COLO668 (cell line): Measurements from ENCODE around the gene FUT1.
A peak's percentile ranks its signal among the peaks of the same experiment; 100 is the strongest.
"Not testable (repeated sequence)": the region's sequence is repeated elsewhere in the genome, so short reads cannot be mapped to it uniquely, and the experiment has no call there.

Experiments used
- DNase-seq: peaks from one replicate; lab custom pipeline; 2025; ENCODE audit not compliant: unreplicated experiment; lab: John Stamatoyannopoulos, UW

The FUT1 gene

DNA sequence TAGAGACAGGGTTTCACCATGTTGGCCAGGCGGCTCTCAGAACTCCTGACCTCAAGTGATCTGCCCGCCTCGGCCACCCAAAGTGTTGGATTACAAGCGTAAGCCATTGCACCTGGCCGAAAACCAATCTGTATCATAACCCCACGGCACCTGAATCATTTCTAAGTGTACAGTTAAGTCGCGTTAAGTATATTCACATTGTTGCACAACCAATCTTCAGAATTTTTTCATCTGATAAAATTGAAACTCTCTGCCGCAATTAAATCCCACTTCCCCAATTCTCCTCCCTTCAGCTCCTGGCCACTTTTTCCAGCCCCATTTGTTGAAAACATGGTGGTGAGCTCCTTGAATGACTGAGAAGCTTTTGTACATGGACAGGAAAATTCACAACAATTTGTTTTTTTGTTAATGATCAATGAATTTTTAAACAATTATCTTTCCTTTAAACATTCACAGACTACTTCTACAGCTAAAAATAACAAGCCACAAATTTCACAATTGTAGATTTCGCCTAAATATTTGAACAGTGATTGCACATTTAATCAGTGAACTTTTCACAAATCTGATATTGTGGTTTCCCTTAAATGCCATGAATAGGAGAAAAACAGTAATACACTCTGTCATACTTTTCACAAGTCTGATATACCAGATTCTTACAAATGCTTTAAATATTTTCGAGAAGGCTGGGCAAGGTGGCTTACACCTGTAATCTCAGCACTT, 16.7 kb upstream of the FUT1 start:
- DNase-seq = no peak

DNA sequence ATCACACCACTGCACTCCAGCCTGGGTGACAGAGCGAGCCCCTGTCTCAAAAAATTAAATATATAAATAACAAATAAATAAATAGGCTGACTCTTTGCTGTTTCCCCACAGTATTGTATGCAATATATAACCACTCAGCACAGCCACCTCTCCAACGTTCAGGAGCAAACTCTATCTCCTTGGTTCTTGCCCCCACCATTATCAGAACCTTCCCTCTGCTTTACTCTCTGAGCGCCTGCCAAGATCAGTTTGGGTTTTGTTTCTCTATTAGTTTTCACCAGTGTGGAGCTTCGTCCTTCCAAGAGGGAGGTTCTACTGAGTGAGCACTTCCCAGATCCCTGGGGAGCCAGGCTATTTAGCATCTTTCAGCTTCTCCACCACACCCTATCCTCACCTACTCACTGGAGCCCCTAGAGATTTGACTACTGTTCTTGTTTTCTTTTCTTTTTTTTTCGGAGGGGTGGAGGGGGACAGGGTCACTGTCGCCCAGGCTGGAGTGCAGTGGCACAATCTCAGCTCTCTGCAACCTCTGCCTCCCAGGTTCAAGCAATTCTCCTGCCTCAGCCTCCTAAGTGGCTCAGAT, 15.8 kb upstream of the FUT1 start:
- not testable (repeated sequence) for DNase-seq

DNA sequence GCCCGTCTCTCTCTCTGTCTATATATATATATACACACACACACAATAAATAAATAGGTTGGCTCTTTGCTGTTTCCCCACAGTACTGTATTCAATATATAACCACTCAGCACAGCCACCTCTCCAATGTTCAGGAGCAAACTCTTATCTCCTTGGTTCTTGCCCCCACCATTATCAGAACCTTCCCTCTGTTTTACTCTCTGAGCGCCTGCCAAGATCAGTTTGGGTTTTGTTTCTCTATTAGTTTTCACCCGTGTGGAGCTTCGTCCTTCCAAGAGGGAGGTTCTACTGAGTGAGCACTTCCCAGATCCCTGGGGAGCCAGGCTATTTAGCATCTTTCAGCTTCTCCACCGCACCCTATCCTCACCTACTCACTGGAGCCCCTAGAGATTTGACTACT, 13.4 kb upstream of the FUT1 start:
- not testable (repeated sequence) for DNase-seq

DNA sequence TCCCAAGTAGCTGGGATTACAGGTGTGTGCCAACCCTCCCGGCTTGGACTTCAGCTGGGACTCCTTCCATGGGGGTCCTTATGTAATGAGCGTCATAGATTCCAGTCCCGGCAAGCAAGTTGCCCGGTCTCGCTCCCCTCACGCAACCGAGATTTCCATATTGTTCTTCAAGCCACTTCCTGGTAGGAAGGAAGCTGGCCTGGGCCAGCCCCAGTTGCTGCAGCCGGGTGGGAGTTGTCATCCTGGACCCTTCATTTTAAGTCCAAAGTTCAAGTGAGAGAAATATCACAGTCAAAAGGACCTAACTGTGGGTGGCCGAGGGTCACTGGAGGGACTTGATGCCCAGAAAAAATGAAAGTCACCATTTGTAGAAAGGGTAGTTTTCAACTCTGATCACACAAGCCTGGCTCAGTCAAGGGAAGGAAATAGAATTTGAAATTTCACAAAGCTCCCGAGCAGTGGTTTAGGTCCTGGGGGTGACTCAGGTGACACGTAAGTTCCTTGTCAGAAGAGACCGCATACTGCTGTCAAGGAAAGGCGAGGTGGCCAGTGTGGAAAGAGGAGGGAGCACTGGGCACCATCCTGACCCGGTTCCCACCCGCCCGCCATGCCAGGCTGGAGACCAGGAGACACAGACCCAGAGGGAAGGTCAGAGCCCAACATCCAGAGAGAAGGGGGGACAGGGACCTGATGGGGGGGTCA, 8.2 kb upstream of the FUT1 start:
- DNase-seq = no peak

DNA sequence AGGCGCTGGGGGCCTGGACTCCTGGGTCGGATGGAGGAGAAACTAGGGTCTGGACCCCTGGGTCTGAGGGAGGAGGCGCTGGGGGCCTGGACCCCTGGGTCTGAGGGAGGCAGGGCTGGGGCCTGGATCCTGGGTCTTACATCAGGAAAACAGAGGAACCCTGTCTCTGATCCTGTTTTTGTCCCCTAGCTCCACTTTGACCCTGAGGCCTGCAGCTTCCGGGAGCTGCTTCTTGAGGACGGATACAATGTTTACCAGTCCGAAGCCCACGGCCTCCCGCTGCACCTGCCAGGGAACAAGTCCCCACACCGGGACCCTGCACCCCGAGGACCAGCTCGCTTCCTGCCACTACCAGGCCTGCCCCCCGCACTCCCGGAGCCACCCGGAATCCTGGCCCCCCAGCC, 5.3 kb upstream of the FUT1 start:
- no peak for DNase-seq

DNA sequence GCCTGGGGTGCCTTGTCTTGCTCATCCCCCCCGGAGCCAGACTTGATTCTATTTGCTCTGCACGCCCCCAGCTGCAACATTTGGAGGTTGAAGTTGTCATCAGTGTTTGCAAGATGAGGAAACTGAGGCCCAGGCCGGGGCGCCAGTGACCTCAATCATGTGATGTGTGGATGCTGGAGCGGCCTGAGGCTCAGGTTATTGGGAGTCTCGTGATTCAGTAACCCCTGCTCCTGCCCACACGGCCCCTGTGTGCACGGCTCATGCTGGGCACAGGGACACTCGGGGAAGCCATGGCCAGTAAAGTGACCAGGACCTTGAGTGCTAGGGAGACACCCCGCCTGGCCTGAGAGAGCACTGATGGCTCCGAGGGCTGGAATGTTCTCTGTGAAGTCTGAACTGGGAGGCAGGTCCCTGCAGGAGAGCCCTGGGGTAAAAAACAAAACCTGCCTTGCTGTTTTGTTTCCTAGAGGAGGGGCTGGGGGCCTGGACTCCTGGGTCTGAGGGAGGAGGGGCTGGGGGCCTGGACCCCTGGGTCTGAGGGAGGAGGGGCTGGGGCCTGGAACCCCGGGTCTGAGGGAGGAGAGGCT, 4.7 kb upstream of the FUT1 start:
- no peak for DNase-seq

DNA sequence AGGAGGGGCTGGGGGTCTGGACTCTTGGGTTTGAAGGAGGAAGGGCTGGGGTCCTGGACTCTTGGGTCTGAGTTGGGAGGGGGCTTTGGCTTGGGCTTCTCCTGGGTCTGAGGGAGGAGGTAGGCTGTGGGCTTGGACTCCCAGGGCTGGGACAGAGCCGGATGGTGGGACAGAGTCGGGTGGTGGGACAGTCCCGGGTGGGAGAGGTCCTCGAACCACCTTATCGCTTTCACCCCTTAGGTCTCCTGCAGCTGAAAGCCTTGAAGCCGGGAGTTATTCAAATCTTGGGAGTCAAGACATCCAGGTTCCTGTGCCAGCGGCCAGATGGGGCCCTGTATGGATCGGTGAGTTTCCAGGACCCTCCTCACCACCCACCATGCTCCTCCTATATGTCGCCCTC, 4.2 kb upstream of the FUT1 start:
- no peak for DNase-seq

DNA sequence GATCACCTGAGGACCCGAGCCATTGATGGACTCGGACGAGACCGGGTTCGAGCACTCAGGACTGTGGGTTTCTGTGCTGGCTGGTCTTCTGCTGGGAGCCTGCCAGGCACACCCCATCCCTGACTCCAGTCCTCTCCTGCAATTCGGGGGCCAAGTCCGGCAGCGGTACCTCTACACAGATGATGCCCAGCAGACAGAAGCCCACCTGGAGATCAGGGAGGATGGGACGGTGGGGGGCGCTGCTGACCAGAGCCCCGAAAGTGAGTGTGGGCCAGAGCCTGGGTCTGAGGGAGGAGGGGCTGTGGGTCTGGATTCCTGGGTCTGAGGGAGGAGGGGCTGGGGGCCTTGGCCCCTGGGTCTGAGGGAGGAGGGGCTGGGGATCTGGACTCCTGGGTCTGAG, 3.8 kb upstream of the FUT1 start:
- DNase-seq = no peak

DNA sequence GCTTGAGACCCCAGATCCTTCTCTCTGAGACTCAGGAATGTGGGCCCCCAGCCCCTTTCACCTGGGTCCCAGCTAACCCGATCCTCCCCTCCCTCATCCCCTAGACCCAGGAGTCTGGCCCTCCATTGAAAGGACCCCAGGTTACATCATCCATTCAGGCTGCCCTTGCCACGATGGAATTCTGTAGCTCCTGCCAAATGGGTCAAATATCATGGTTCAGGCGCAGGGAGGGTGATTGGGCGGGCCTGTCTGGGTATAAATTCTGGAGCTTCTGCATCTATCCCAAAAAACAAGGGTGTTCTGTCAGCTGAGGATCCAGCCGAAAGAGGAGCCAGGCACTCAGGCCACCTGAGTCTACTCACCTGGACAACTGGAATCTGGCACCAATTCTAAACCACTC, 3.3 kb upstream of the FUT1 start:
- DNase-seq = no peak

DNA sequence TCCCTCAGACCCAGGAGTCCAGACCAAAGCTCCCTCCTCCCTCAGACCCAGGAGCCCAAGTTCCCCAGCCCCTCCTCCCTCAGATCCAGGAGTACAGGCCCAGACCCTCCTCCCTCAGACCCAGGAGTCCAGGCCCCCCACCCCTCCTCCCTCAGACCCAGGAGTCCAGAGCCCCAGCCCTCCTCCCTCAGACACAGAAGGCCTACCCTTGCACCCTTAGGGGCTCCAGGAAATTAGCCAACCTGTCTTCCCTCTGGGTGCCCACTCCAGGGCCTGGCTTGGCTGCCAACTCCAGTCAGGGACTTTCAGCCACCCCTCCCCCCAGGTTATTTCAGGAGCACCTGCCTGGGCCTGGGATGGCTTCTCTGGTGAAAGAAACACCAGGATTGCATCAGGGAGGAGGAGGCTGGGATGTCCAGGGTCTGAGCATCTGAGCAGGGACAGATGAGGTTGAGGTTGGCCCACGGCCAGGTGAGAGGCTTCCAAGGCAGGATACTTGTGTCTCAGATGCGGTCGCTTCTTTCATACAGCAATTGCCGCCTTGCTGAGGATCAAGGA, 2.7 kb upstream of the FUT1 start, which contains the start of gene FGF21:
FGF21 (plus strand) TSS at position 441 of the 558 bp plus-strand sequence. CDS start 713 bp downstream, outside the sequence.
- peak; percentile 52 for DNase-seq

DNA sequence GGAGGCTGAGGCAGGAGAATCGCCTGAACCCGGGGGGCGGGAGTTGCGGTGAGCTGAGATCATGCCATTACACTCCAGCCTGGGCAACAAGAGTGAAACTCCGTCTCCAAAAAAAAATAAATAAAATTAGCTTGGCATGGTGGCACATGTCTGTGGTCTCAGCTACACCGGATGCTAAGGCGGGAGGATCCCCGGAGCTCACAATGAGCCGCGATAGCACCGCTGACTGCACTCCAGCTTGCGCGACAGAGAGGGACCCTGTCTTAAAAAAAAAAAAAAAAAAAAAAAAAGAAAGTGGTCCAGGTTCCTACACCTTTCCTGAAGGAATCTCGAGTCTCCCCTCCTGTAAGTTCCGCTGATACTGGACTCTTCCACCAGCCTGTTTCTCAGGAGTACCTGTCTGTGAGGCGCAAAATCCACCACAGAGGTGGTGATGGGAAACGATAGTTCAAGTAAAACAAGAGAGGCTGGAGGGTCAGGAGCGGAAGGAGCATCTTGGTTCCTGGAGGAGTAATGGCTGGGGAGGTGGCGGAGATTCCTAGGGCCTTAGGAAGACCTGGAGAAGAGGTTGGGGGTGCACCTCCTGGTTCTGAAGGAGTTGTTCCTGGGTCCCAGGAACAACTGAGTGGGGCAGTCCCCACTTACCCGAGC, 471 bp downstream of the FUT1 start:
- peak; percentile 20 for DNase-seq

DNA sequence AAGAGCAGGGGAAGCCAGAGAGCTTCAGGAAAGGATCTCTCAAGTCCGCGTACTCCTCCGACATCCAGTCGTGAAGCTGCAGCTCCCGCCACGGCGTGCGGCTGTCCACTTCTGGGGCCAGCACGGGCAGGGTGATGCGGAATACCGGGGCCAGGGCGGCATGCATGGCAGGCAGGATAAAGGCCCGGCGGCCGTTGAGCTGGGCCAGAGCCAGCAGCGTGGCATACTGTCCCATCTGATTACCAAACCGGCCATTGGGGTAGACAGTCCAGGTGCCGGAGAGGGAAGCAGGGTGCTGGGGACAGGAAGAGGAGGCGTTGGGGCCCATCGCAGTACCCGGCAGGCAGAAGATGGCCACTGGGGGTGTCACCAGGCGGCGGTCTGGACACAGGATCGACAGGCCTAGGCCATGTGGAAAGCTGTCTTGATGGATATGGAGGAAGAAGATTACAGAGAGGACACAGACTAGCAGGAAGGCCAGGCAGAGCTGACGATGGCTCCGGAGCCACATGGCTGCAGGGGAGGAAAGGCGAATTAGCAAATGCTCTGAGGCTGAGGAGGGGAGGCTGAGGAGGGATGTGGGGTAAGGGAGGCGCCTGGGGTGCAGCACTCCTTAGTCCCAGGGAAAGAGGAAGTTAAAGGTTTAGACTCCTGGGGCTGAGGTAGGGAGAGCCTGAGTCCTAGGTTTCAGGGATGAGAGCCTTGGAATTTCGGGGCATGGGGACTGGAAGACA, 1.5 kb downstream of the FUT1 start:
- DNase-seq = no peak

DNA sequence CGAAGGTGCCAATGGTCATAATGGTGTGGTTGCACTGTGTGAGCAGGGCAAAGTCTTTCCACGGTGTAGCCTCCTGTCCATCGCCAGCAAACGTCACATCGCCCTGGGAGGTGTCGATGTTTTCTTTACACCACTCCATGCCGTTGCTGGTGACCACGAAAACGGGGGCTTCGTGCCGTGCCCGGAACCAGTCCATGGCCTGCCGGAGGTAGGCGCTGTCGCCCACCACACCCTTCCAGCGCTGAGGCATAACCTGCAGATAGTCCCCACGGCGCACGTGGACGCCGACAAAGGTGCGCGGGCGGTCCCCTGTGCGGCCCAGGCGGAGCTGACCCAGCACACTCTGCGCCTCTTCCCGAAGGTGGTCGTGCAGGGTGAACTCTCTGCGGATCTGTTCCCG, 2.1 kb downstream of the FUT1 start:
- no peak for DNase-seq

DNA sequence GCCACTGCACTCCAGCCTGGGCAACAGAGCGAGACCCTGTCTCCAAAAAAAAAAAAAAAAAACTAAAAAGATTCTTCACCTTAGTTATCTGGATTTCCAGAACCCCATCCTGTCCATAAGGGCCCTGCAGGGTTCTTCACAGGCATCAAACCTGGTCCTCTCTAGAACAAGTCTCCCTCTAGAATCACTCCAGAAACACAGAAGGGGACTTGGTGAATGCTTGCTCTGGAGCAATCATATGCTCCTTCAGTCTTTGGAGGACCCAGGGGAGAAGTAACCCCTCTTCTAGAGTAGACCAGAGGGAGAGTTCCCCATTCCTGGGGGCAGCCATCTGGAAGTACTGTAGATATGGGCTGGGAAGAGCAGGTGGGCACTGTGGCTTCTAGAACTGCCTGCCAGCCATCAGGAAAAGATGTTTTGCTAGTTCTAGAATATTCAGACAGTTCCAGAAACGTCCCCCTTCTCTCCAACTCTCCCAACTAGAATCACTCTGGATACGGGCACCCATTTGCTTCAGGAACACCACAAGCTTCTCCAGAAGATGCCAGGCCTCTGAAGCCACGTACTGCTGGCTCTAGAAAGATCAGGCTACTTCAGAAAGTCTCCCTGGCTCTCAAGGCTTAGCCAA, 2.8 kb downstream of the FUT1 start:
- no peak for DNase-seq

DNA sequence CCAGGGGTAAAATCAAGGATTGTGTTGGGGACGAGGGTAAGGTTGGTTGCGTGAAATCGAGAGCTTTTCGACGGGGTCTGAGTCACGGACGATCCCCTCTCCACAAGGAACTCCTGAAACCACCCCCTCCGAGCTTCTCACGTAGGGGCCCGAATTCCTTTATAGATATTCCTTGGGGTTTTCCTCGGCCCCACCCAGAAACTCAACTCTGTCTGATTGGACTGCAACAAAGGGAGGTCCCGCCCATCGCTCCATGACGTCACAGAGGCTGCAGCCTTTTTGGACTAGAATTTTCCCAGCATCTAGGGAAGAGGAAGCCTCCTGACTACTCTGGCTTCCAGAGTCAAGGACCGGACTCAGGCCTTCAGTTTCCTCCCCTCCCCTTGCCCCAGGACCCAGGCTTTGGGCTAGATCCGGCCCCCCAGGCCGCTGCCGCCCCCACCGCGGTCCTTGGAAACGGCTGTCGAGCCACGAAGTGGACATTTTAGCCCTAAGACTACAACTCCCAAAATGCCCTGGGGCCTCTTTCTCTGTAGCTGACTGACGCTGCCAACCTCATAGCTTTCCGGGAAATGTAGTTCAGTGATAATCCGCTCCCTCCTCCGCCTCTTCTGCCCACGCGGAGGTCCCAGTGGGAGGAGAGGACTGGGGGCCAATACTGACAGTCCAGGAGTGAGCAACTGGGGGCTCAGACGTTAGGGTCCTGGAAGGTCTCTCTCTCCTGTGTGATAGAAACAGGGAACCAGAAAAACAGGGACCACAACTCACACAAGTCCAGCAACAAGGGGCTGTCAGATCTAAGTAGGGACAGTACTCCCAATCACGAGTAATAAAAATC, 5.5 kb downstream of the FUT1 start, which contains the start of gene IZUMO1:
IZUMO1 (minus strand) TSS at position 172 of the 838 bp plus-strand sequence. CDS start 1,050 bp downstream, outside the sequence.
- DNase-seq = no peak

DNA sequence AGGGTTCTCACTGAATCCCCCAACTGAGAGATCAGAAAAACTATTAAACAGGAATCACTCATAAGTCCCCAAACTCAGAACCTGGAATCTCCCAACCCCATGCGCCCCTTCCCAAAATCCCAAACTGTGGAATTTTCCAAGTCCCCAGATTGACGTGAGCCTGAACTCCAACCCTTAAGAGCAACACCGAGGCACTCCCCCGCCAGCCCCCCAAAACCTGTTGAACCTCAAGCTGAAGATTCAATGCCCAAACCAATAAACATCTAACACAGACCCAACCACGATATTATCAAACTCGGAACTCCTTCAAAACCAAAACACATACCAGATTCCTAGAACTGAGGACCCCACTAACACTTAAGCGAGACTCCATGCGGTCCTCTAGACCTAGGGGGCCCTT, 6.3 kb downstream of the FUT1 start:
- DNase-seq = no peak

DNA sequence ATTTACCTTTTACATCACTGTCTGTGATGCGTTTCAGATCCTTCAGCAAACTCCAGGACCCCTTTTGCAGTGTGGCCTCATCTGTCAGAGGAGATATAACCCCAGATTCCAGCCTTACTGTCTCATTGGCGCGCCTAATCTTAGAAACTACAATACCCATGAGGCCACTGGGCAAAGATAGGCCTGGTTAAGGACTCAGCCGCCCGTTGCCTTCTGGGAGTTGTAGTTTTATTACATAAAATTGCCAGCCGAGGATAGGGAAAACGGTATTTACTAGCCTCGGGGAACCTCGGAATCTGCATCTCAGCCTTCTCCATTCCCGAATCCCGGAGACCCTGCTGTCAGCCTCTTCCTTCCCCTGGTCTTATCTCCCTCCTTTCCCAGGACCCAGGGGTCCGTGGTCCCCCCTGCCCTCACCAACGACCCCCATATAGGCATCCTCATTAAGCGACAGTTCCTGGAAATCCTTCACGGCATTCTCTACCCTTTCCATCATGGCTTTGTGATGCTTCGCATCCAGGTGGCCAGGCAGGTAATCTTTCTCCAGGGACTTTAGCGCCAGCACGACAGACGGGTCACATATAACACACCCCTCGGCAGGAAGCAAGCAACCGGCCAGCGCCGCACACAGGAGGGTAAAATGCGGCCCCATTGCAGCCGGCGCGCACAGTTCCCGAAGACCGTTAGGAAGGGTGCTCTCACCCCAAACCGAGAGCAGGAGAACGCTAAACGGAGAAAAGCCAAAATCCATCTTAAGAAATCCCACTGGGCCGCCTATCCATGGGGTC, 7.0 kb downstream of the FUT1 start:
- peak; percentile 44 for DNase-seq

DNA sequence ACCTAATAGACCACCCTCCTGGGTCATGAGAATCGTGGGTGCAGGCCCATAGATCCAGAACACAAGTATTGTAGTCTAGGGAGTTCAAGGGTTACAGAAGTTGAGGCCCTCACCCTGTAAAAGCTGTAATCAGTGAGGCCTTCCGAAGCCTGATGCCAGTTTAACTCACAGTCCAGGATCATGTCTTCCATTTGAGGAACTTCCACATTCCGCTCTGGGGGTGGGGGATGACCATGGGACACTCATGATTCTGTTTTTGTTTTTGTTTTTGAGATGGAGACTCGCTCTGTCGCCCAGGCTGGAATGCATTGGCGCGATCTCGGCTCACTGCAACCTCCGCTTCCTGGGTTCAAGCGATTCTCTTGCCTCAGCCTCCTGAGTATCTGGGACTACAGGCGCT, 10.3 kb downstream of the FUT1 start:
- DNase-seq = no peak
